ENCODE results near the gene TMEM89.

The TMEM89 gene

GRCh38 chr3:48651771-48652170, 30.2 kb upstream of the TMEM89 start (continued):
- TF ChIP-seq ZNF26 (tag by site-specific recombination; IDR thresholded peaks at IDR 0.05) = no peak
- TF ChIP-seq BCL11B (tag by site-specific recombination; IDR thresholded peaks at IDR 0.05; ENCODE audit: low read depth) = no peak
- no peak for TF ChIP-seq BCL11A (tag by site-specific recombination; IDR thresholded peaks at IDR 0.05; ENCODE audit: low read depth)
- TF ChIP-seq ZNF791 (tag by site-specific recombination; IDR thresholded peaks at IDR 0.05) = no peak
- no peak for TF ChIP-seq HOXD13 (CRISPR knock-in tag; IDR thresholded peaks at IDR 0.05; ENCODE audit: borderline replicate concordance)
- no peak for TF ChIP-seq ZNF416 (tag by site-specific recombination; IDR thresholded peaks at IDR 0.05)
- no peak for TF ChIP-seq ZNF510 (tag by site-specific recombination; IDR thresholded peaks at IDR 0.05; ENCODE audit: insufficient replicate concordance)

- H3K4me3 ChIP-seq (ENCODE audit: low read depth, low read length) = no peak overlapping the region
- no peaks in the 10 kb centered on the region for H3K36me3 ChIP-seq (ENCODE audit: control insufficient read depth in 2 of 2, insufficient read depth in 1 of 2, low read length in 2 of 2)
- CTCF ChIA-PET = interaction anchor here (1.7 kb wide), 1 partner anchor 16 kb away, joined by 6 read pairs; the partner anchor contains the start of gene SLC26A6
- POLR2A ChIA-PET = interaction anchor here (0.6 kb wide), 1 partner anchor 13 kb away, joined by 3 read pairs; no protein-coding TSS in a partner anchor
- H3K4me1 ChIP-seq (ENCODE audit: control insufficient read depth, insufficient read depth, low read length) = no peaks in the 10 kb centered on the region
- TF ChIP-seq ZNF548 (tag by site-specific recombination; IDR thresholded peaks at IDR 0.05) = no peak
- no peak for TF ChIP-seq KLF8 (tag by site-specific recombination; IDR thresholded peaks at IDR 0.05)
- TF ChIP-seq ZNF239 (tag by site-specific recombination; IDR thresholded peaks at IDR 0.05) = no peak
- no peak for TF ChIP-seq ZNF175 (tag by site-specific recombination; IDR thresholded peaks at IDR 0.05)
- TF ChIP-seq ZNF184 (tag by site-specific recombination; IDR thresholded peaks at IDR 0.05) = no peak
- no peak for TF ChIP-seq KLF16 (tag by site-specific recombination; IDR thresholded peaks at IDR 0.05)
- TF ChIP-seq ZNF629 (tag by site-specific recombination; IDR thresholded peaks at IDR 0.05) = no peak
- TF ChIP-seq TCF7L2 (IDR thresholded peaks at IDR 0.05; ENCODE audit: borderline replicate concordance, low read depth, low read length) = no peak
- TF ChIP-seq ZNF561 (tag by site-specific recombination; IDR thresholded peaks at IDR 0.05; ENCODE audit: borderline replicate concordance) = no peak
- TF ChIP-seq ZNF580 (tag by site-specific recombination; IDR thresholded peaks at IDR 0.05) = no peak
- TF ChIP-seq ZNF37A (tag by site-specific recombination; IDR thresholded peaks at IDR 0.05) = no peak
- no peak for TF ChIP-seq TRIM28 (IDR thresholded peaks at IDR 0.05; ENCODE audit: borderline replicate concordance, low read length)
- no peak for TF ChIP-seq GLI4 (tag by site-specific recombination; IDR thresholded peaks at IDR 0.05)
- no peak for TF ChIP-seq PATZ1 (tag by site-specific recombination; IDR thresholded peaks at IDR 0.05)
- no peak for TF ChIP-seq ZNF350 (tag by site-specific recombination; IDR thresholded peaks at IDR 0.05)
- H3K9me3 ChIP-seq (ENCODE audit: control insufficient read depth, insufficient read depth, low read depth, low read length) = no peaks in the 10 kb centered on the region
- no peak overlapping the region for H3K27ac ChIP-seq (ENCODE audit: extremely low read depth, low read depth, low read length)
Observed at GRCh38 chr3:48650723-48651122, 29.2 kb upstream of the TMEM89 start.

GRCh38 chr3:48648188-48648850, 26.8 kb upstream of the TMEM89 start:
- H3K4me3 ChIP-seq (ENCODE audit: low read depth, low read length) = no peak overlapping the region
- H3K4me1 ChIP-seq (ENCODE audit: control insufficient read depth, insufficient read depth, low read length) = no peaks in the 10 kb centered on the region
- H3K36me3 ChIP-seq (ENCODE audit: control insufficient read depth in 2 of 2, insufficient read depth in 1 of 2, low read length in 2 of 2) = no peaks in the 10 kb centered on the region
- no peaks in the 10 kb centered on the region for H3K9me3 ChIP-seq (ENCODE audit: control insufficient read depth, insufficient read depth, low read depth, low read length)
- ChIA-PET CTCF (no interaction called here), POLR2A (no interaction called here)
- H3K27ac ChIP-seq (ENCODE audit: extremely low read depth, low read depth, low read length) = no peak overlapping the region
- TF ChIP-seq KLF1 (tag by site-specific recombination; IDR thresholded peaks at IDR 0.05) = no peak
- no peak for TF ChIP-seq ZNF416 (tag by site-specific recombination; IDR thresholded peaks at IDR 0.05)
- TF ChIP-seq ZNF768 (tag by site-specific recombination; IDR thresholded peaks at IDR 0.05) = no peak
- TF ChIP-seq KLF8 (tag by site-specific recombination; IDR thresholded peaks at IDR 0.05) = no peak
- no peak for TF ChIP-seq ZBTB1 (tag by site-specific recombination; IDR thresholded peaks at IDR 0.05)
- TF ChIP-seq ZNF280C (tag by site-specific recombination; IDR thresholded peaks at IDR 0.05) = no peak
- TF ChIP-seq ZNF664 (tag by site-specific recombination; IDR thresholded peaks at IDR 0.05) = no peak
- TF ChIP-seq ZIC2 (tag by site-specific recombination; IDR thresholded peaks at IDR 0.05) = no peak
- TF ChIP-seq HOXC10 (CRISPR knock-in tag; IDR thresholded peaks at IDR 0.05) = no peak
- TF ChIP-seq ZNF792 (tag by site-specific recombination; IDR thresholded peaks at IDR 0.05) = no peak
- no peak for TF ChIP-seq ZNF549 (tag by site-specific recombination; IDR thresholded peaks at IDR 0.05)

Measured in HEK293 (cell line).